ENCODE data around the gene ZC3H7B. TPM values are rescaled to one million over a fixed set of nuclear protein-coding genes. Genes with fewer than 3 reads are reported as not detected.
"Not testable (repeated sequence)": the region's sequence is repeated elsewhere in the genome, so short reads cannot be mapped to it uniquely, and the experiment has no call there.

Gene ZC3H7B
- total RNA-seq, 2 experiments from 2014 or later, result 29.5 to 32.7 TPM

DNA sequence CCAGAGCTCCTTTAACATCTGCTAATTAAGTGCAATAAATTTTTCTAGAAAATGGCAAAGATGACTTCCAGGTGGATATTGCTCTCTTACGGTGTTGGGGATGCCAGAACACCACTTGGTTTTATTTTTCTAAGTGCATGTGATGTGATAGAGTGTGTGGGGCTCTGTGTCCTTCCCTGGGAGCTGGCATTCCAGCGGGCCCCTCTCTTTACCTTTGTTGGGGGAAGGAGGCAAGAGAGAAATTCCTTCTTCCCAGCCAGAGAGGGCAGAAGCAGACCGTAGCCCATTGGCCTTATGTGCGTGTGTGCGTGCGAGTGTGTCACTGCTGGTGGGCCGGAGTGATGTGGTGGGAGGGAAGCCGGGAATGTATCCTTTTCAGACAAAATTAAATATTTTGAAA, 97.6 kb downstream of the ZC3H7B start:
- H3K4me1 ChIP-seq (ENCODE audit: insufficient read depth, low read length), result peaks cover 4% of the 10 kb centered on the region
- TF ChIP-seq, protein P1, sequence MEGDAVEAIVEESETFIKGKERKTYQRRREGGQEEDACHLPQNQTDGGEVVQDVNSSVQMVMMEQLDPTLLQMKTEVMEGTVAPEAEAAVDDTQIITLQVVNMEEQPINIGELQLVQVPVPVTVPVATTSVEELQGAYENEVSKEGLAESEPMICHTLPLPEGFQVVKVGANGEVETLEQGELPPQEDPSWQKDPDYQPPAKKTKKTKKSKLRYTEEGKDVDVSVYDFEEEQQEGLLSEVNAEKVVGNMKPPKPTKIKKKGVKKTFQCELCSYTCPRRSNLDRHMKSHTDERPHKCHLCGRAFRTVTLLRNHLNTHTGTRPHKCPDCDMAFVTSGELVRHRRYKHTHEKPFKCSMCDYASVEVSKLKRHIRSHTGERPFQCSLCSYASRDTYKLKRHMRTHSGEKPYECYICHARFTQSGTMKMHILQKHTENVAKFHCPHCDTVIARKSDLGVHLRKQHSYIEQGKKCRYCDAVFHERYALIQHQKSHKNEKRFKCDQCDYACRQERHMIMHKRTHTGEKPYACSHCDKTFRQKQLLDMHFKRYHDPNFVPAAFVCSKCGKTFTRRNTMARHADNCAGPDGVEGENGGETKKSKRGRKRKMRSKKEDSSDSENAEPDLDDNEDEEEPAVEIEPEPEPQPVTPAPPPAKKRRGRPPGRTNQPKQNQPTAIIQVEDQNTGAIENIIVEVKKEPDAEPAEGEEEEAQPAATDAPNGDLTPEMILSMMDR (IDR thresholded peaks at IDR 0.05), result no peak
- intact Hi-C loops (cut with DNase I, micrococcal nuclease), result no loop called here
- Mint-ChIP-seq H3K4me3 (no peak overlapping the region), H3K27me3 (no peaks in the 10 kb centered on the region), H3K9me3 (no peaks in the 10 kb centered on the region), H3K27ac (no peak overlapping the region), H3K4me1 (ENCODE audit: low read depth) (peaks cover 5% of the 10 kb centered on the region), H3K36me3 (ENCODE audit: low read depth) (peaks cover 36% of the 10 kb centered on the region)
- CTCF ChIA-PET, result no interaction called here
- no peak for DNase-seq
- ATAC-seq (ENCODE audit: poor library complexity), result no peak
- no peak overlapping the region for H3K27ac ChIP-seq (ENCODE audit: low read depth in 1 of 2, low read length in 2 of 2)
- H3K4me3 ChIP-seq (ENCODE audit: low read length), result no peak overlapping the region
- H3K36me3 ChIP-seq (ENCODE audit: insufficient read depth, low read length), result peaks cover 39% of the 10 kb centered on the region
- H3K27me3 ChIP-seq (ENCODE audit: control insufficient read depth in 1 of 2, insufficient read depth in 2 of 2, low read length in 2 of 2), result no peaks in the 10 kb centered on the region
- POLR2A ChIA-PET, result no interaction called here
- no peaks in the 10 kb centered on the region for H3K9me3 ChIP-seq (ENCODE audit: control insufficient read depth in 1 of 2, insufficient read depth in 1 of 2, low read length in 2 of 2)

DNA sequence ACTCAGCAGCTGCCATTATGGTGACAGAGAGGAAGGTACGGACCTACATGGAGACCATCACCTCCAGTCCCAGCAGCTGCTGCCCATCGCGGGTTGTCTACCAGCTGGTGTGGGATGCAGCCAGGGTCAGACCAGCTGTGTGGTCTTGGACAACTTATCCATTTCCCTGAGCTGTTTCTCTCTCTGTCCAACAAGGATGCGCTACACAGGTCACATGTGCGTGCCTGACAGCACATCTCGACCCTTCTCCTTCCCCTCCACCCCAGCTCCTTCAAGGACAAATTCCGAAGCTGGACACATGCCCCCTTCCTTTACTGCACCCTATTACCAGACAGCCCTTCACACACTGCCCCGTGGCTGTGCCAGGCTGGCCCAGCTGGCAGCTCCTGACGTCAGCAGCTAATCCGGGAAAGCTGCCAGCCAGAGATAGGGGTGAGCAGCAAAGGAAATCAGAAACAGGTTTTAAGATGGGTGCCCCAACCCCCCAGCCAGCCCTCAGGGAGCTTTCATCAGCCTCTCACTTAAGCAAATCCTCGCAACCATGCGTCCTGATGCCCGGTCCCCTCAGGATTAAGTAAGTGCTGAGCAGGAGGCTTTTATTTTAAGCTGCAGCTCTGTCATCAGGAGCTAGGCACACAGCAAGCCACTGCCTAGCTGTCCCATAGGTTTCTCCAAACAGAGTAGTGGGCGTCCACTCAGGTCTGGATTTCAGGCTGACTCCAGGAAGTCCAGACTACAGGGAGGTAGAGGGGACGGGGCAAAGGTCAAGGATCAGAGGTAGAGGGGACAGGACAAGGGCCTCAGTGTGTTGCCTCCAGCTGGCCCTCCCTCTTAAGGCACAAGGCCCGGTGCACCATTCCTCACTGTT, 100.7 kb downstream of the ZC3H7B start:
- no peak for DNase-seq
- Mint-ChIP-seq H3K9me3 (no peaks in the 10 kb centered on the region), H3K4me3 (no peak overlapping the region), H3K27me3 (no peaks in the 10 kb centered on the region), H3K36me3 (ENCODE audit: low read depth) (peaks cover 13% of the 10 kb centered on the region), H3K4me1 (ENCODE audit: low read depth) (peaks cover 6% of the 10 kb centered on the region), H3K27ac (no peak overlapping the region)
- H3K4me3 ChIP-seq (ENCODE audit: low read length), result no peak overlapping the region
- peaks cover 11% of the 10 kb centered on the region for H3K4me1 ChIP-seq (ENCODE audit: insufficient read depth, low read length)
- H3K27ac ChIP-seq (ENCODE audit: low read depth in 1 of 2, low read length in 2 of 2), result no peak overlapping the region
- no peak for ATAC-seq (ENCODE audit: poor library complexity)
- no peaks in the 10 kb centered on the region for H3K27me3 ChIP-seq (ENCODE audit: control insufficient read depth in 1 of 2, insufficient read depth in 2 of 2, low read length in 2 of 2)
- intact Hi-C loops (cut with DNase I, micrococcal nuclease), result loop anchor here in 1 of 2 experiments (2.0 kb wide), 1 partner anchor 195 kb away; no protein-coding TSS in a partner anchor
- ChIA-PET CTCF (interaction anchor here (4.4 kb wide), 1 partner anchor 126 kb away, joined by 54 read pairs; no protein-coding TSS in a partner anchor), POLR2A (interaction anchor here (0.8 to 2.1 kb wide), 3 partner anchors 21 to 47 kb away, joined by 3 to 18 read pairs (median 9); partner anchors contain the start of genes TEF and TOB2)
- H3K9me3 ChIP-seq (ENCODE audit: control insufficient read depth in 1 of 2, insufficient read depth in 1 of 2, low read length in 2 of 2), result no peaks in the 10 kb centered on the region
- H3K36me3 ChIP-seq (ENCODE audit: insufficient read depth, low read length), result peaks cover 12% of the 10 kb centered on the region
- TF ChIP-seq, protein P1 (IDR thresholded peaks at IDR 0.05), result no peak

DNA sequence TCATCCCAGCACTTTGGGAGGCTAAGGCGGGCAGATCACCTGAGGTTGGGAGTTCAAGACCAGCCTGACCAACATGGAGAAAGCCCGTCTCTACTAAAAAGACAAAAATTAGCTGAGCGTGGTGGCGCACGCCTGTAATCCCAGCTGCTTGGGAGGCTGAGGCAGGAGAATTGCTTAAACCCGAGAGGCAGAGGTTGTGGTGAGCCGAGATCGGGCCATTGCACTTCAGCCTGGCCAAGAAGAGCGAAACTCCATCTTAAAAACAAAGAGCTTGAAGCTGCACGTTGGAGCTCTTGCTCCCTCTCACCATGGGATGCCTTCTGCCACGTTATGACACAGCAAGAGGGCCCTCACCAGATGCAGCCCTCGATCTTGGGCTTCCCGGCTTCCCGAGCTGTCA, 101.5 kb downstream of the ZC3H7B start:
- not testable (repeated sequence) for H3K27ac ChIP-seq (ENCODE audit: low read depth in 1 of 2, low read length in 2 of 2); H3K4me3 ChIP-seq (ENCODE audit: low read length); H3K4me1 Mint-ChIP-seq (ENCODE audit: low read depth); H3K9me3 ChIP-seq (ENCODE audit: control insufficient read depth in 1 of 2, insufficient read depth in 1 of 2, low read length in 2 of 2); DNase-seq; H3K4me3 Mint-ChIP-seq; H3K36me3 ChIP-seq (ENCODE audit: insufficient read depth, low read length); H3K27ac Mint-ChIP-seq; H3K27me3 ChIP-seq (ENCODE audit: control insufficient read depth in 1 of 2, insufficient read depth in 2 of 2, low read length in 2 of 2); H3K36me3 Mint-ChIP-seq (ENCODE audit: low read depth); H3K27me3 Mint-ChIP-seq; H3K9me3 Mint-ChIP-seq; ATAC-seq (ENCODE audit: poor library complexity)
- ChIA-PET CTCF (interaction anchor here (1.5 to 4.4 kb wide), 3 partner anchors 20 to 130 kb away, joined by 6 to 54 read pairs (median 8); partner anchors contain the start of gene TEF), POLR2A (interaction anchor here (1.9 to 2.1 kb wide), 3 partner anchors 22 to 66 kb away, joined by 9 to 18 read pairs (median 13); partner anchors contain the start of genes ACO2, PHF5A, TEF and TOB2)
- intact Hi-C loops (cut with DNase I, micrococcal nuclease), result loop anchor here (1.0 to 2.0 kb wide), 4 partner anchors 114 to 194 kb away; no protein-coding TSS in a partner anchor
- H3K4me1 ChIP-seq (ENCODE audit: insufficient read depth, low read length), result peaks cover 11% of the 10 kb centered on the region

Data from CD4-positive, alpha-beta T cell (primary cell).